Karpas-422 (cell line): ENCODE results near the gene NET1. TPM values are rescaled to one million over a fixed set of nuclear protein-coding genes. Genes with fewer than 3 reads are reported as not detected.

Experiments
- DNase-seq: peaks from one replicate; pipeline ENCODE4 v3.0.0-alpha.2; 2015
- H2AFZ ChIP-seq: fragments of 200-600 bp; sonication (generic); 2 replicates; pipeline ENCODE4 v1.6.1; 2014; ENCODE audit warnings: antibody characterized with exemption, low read length, mixed read lengths
- H3K27ac ChIP-seq: fragments of 200-600 bp; sonication (generic); 2 replicates; pipeline ENCODE4 v1.5.1; 2014; ENCODE audit warnings: mild to moderate bottlenecking, low read length, moderate library complexity
- H3K27me3 ChIP-seq: fragments of 200-600 bp; sonication (generic); 2 replicates; pipeline ENCODE4 v1.6.1; 2014; ENCODE audit warnings: low read length, mixed read lengths
- H3K36me3 ChIP-seq: fragments of 200-600 bp; sonication (generic); 2 replicates; pipeline ENCODE4 v1.6.1; 2014; ENCODE audit warnings: low read length, mixed read lengths; ENCODE audit not compliant: insufficient read depth
- H3K4me1 ChIP-seq: fragments of 200-600 bp; sonication (generic); 2 replicates; pipeline ENCODE4 v1.6.1; 2014; ENCODE audit warnings: mild to moderate bottlenecking, low read length, mixed read lengths
- H3K4me2 ChIP-seq: fragments of 200-600 bp; sonication (generic); 2 replicates; pipeline ENCODE4 v1.6.1; 2014; ENCODE audit warnings: low read length, low read depth, mild to moderate bottlenecking; ENCODE audit not compliant: poor library complexity, severe bottlenecking
- H3K4me3 ChIP-seq: fragments of 200-600 bp; sonication (generic); 2 replicates; pipeline ENCODE4 v1.5.1; 2014; ENCODE audit warnings: mild to moderate bottlenecking, antibody characterized with exemption, low read length, mixed read lengths
- H3K79me2 ChIP-seq: fragments of 200-600 bp; sonication (generic); 2 replicates; pipeline ENCODE4 v1.6.1; 2014; ENCODE audit warnings: mild to moderate bottlenecking, low read length, mixed read lengths
- H3K9ac ChIP-seq: fragments of 200-600 bp; sonication (generic); 2 replicates; pipeline ENCODE4 v1.6.0; 2014; ENCODE audit warnings: low read length
- H3K9me2 ChIP-seq: fragments of 200-600 bp; sonication (generic), shearing (Covaris generic); replicated peaks from 2 replicates; pipeline ENCODE4 v1.6.0; 2014; ENCODE audit warnings: mild to moderate bottlenecking, low read length, moderate library complexity; ENCODE audit not compliant: insufficient read depth
- H3K9me3 ChIP-seq: fragments of 300-700, 200-600 bp; sonication (generic); 2 replicates; pipeline ENCODE4 v1.6.1; 2014; ENCODE audit warnings: low read length, mixed read lengths
- H4K20me1 ChIP-seq: fragments of 200-600 bp; sonication (generic); 2 replicates; pipeline ENCODE4 v1.6.1; 2014; ENCODE audit warnings: mild to moderate bottlenecking, antibody characterized with exemption, low read length, low read depth; ENCODE audit not compliant: insufficient read depth
- total RNA-seq: library from RNA; depleted of rRNA; stranded (reverse); fragments of >200 nt; shearing (Covaris generic); gene quantifications from 2 replicates; pipeline ENCODE4 v1.2.3, GENCODE V29; 2014; ENCODE audit warnings: low replicate concordance

NET1 gene
- total RNA-seq, 1 experiment from 2014 or later, result 37.2 TPM

- Histone ChIP-seq H3K4me3 (peak overlapping the region; percentile 68), H4K20me1 (no peaks in the 10 kb centered on the region), H3K4me2 (peak overlapping the region; percentile 82), H3K9me2 (no peaks in the 10 kb centered on the region), H3K79me2 (peaks cover 63% of the 10 kb centered on the region), H3K27me3 (no peaks in the 10 kb centered on the region), H2AFZ (no peak overlapping the region), H3K9me3 (no peaks in the 10 kb centered on the region), H3K27ac (no peak overlapping the region), H3K4me1 (peaks cover 51% of the 10 kb centered on the region), H3K36me3 (peaks cover 21% of the 10 kb centered on the region; the same call in 1 of the 2 replicates), H3K9ac (peak overlapping the region; percentile 69)
- no peak for DNase-seq
Observed at GRCh38 chr10:5448333-5449001, 36.1 kb downstream of the NET1 start.

GRCh38 chr10:5449227-5449626 is 36.9 kb downstream of the NET1 start:
- Histone ChIP-seq H3K4me3 (no peak overlapping the region), H3K4me2 (no peak overlapping the region), H2AFZ (no peak overlapping the region)

GRCh38 chr10:5449823-5450222 is 37.5 kb downstream of the NET1 start:
- Histone ChIP-seq H3K4me1 (peaks cover 38% of the 10 kb centered on the region), H3K27ac (no peak overlapping the region), H3K4me2 (no peak overlapping the region), H3K9ac (no peak overlapping the region), H3K79me2 (peaks cover 57% of the 10 kb centered on the region), H3K27me3 (no peaks in the 10 kb centered on the region), H3K4me3 (no peak overlapping the region), H3K36me3 (peaks cover 33% of the 10 kb centered on the region; the same call in 1 of the 2 replicates), H3K9me3 (no peaks in the 10 kb centered on the region), H2AFZ (no peak overlapping the region), H3K9me2 (no peaks in the 10 kb centered on the region), H4K20me1 (no peaks in the 10 kb centered on the region)
- no peak for DNase-seq

More at GRCh38 chr10:5449227-5449626, 36.9 kb downstream of the NET1 start:
- Histone ChIP-seq H4K20me1 (no peaks in the 10 kb centered on the region), H3K27me3 (no peaks in the 10 kb centered on the region), H3K9me3 (no peaks in the 10 kb centered on the region), H3K27ac (no peak overlapping the region), H3K36me3 (peaks cover 28% of the 10 kb centered on the region; the same call in 1 of the 2 replicates), H3K79me2 (peaks cover 57% of the 10 kb centered on the region), H3K4me1 (peaks cover 44% of the 10 kb centered on the region), H3K9me2 (no peaks in the 10 kb centered on the region), H3K9ac (no peak overlapping the region)
- DNase-seq, result no peak

GRCh38 chr10:5450605-5451384 is 38.4 kb downstream of the NET1 start:
- peaks cover 43% of the 10 kb centered on the region; the same call in 1 of the 2 replicates for H3K36me3 ChIP-seq
- H3K4me2 ChIP-seq, result no peak overlapping the region
- no peaks in the 10 kb centered on the region for H4K20me1 ChIP-seq
- no peaks in the 10 kb centered on the region for H3K9me3 ChIP-seq
- H3K27me3 ChIP-seq, result no peaks in the 10 kb centered on the region
- H3K4me3 ChIP-seq, result no peak overlapping the region
- H3K9ac ChIP-seq, result no peak overlapping the region
- H2AFZ ChIP-seq, result no peak overlapping the region
- peaks cover 30% of the 10 kb centered on the region for H3K4me1 ChIP-seq
- H3K27ac ChIP-seq, result no peak overlapping the region
- DNase-seq, result no peak
- H3K79me2 ChIP-seq, result peaks cover 57% of the 10 kb centered on the region
- no peaks in the 10 kb centered on the region for H3K9me2 ChIP-seq

GRCh38 chr10:5453749-5454489 is 41.6 kb downstream of the NET1 start:
- peaks cover under 1% of the 10 kb centered on the region; the same call in 1 of the 2 replicates for H3K4me1 ChIP-seq
- H3K9me2 ChIP-seq, result no peaks in the 10 kb centered on the region
- no peak overlapping the region for H3K27ac ChIP-seq
- peaks cover 62% of the 10 kb centered on the region; the same call in 1 of the 2 replicates for H3K36me3 ChIP-seq
- DNase-seq, result no peak
- no peak overlapping the region for H2AFZ ChIP-seq
- H3K4me3 ChIP-seq, result no peak overlapping the region
- peaks cover 29% of the 10 kb centered on the region for H3K79me2 ChIP-seq
- H3K9ac ChIP-seq, result no peak overlapping the region
- no peaks in the 10 kb centered on the region for H4K20me1 ChIP-seq
- H3K9me3 ChIP-seq, result no peaks in the 10 kb centered on the region
- H3K4me2 ChIP-seq, result no peak overlapping the region
- H3K27me3 ChIP-seq, result no peaks in the 10 kb centered on the region

- no peak overlapping the region for H2AFZ ChIP-seq
- no peak overlapping the region for H3K4me3 ChIP-seq
- no peaks in the 10 kb centered on the region for H3K4me1 ChIP-seq
- no peaks in the 10 kb centered on the region for H3K9me2 ChIP-seq
- no peak for DNase-seq
- no peaks in the 10 kb centered on the region for H3K9me3 ChIP-seq
- peaks cover 5% of the 10 kb centered on the region; the same call in 1 of the 2 replicates for H3K79me2 ChIP-seq
- no peaks in the 10 kb centered on the region; the same call in 1 of the 2 replicates for H4K20me1 ChIP-seq
- no peak overlapping the region for H3K9ac ChIP-seq
- H3K27ac ChIP-seq, result no peak overlapping the region
- H3K4me2 ChIP-seq, result no peak overlapping the region
- peaks cover 77% of the 10 kb centered on the region; the same call in 1 of the 2 replicates for H3K36me3 ChIP-seq
- H3K27me3 ChIP-seq, result no peaks in the 10 kb centered on the region
Observed at GRCh38 chr10:5456563-5456962, 44.2 kb downstream of the NET1 start.

- H3K9me3 ChIP-seq, result no peaks in the 10 kb centered on the region
- no peak overlapping the region for H3K9ac ChIP-seq
- no peak overlapping the region for H3K27ac ChIP-seq
- H2AFZ ChIP-seq, result no peak overlapping the region
- no peaks in the 10 kb centered on the region for H3K4me1 ChIP-seq
- H3K79me2 ChIP-seq, result no peaks in the 10 kb centered on the region
- no peaks in the 10 kb centered on the region for H3K9me2 ChIP-seq
- H3K4me3 ChIP-seq, result no peak overlapping the region
- H3K4me2 ChIP-seq, result no peak overlapping the region
- no peaks in the 10 kb centered on the region; the same call in 1 of the 2 replicates for H4K20me1 ChIP-seq
- no peaks in the 10 kb centered on the region for H3K27me3 ChIP-seq
- DNase-seq, result no peak
- peaks cover 66% of the 10 kb centered on the region; the same call in 1 of the 2 replicates for H3K36me3 ChIP-seq
Observed at GRCh38 chr10:5457741-5458140, 45.4 kb downstream of the NET1 start.
